A549 (cell line): ENCODE data around the gene GEN1. TPM values are rescaled to one million over a fixed set of nuclear protein-coding genes. Genes with fewer than 3 reads are reported as not detected.

ENCODE experiments used
- ATAC-seq, 2 experiments: fragments of 200-7000 bp in 1 of 2; fragments of >200 bp in 1 of 2; cut with Nextera tagmentation in 1 of 2; cut with Tn5 transposase in 1 of 2; 3 replicates each; pipeline versions ENCODE4 v1.8.0 to v1.9.1; 2018 to 2020; ENCODE audit warnings: mild to moderate bottlenecking in 1 of 2, moderate library complexity in 1 of 2
- CTCF ChIA-PET: fragments of 300-600 bp; sonication (Branson Sonifier 250); formaldehyde crosslinking; extraction: SDS; loops from one replicate; lab custom pipeline; 2021; ENCODE audit warnings: antibody characterized with exemption, inconsistent platforms; lab: Yijun Ruan, JAX
- POLR2A ChIA-PET: fragments of 350-600 bp; formaldehyde crosslinking; extraction: SDS; loops from one replicate; lab custom pipeline; 2021; ENCODE audit warnings: antibody characterized with exemption, inconsistent platforms; lab: Yijun Ruan, JAX
- DNase-seq, 2 experiments: peaks; one replicate each; pipeline versions ENCODE4 v3.0.0 to v3.0.0-alpha.2; 2011 to 2016; ENCODE audit warnings: low read depth in 1 of 2, low spot score in 1 of 2
- FAIRE-seq: peaks from 2 replicates; lab custom pipeline; 2011; peaks lifted over from hg19 to GRCh38; lab: Jason Lieb, UNC
- H3K27ac ChIP-seq, 2 experiments: fragments of >200 bp; sonication (Bioruptor Twin); formaldehyde crosslinking; 3 replicates each; pipeline ENCODE4 v1.5.1; 2016 to 2017
- H3K4me1 ChIP-seq: fragments of >200 bp; sonication (Bioruptor Twin); formaldehyde crosslinking; 3 replicates; pipeline ENCODE4 v1.6.1; 2016
- H3K4me2 ChIP-seq: fragments of >200 bp; sonication (Bioruptor Twin); formaldehyde crosslinking; 3 replicates; pipeline ENCODE4 v1.6.1; 2016
- H3K4me3 ChIP-seq: fragments of >200 bp; sonication (Bioruptor Twin); formaldehyde crosslinking; 3 replicates; pipeline ENCODE4 v1.5.1; 2016
- H3K9me3 ChIP-seq: fragments of >200 bp; sonication (Bioruptor Twin); formaldehyde crosslinking; 3 replicates; pipeline ENCODE4 v1.6.1; 2016
- BCL3 ChIP-seq: fragments of >200 bp; sonication (Bioruptor Twin); formaldehyde crosslinking; IDR thresholded peaks from 3 replicates; pipeline ENCODE4 v1.6.1; 2016
- BHLHE40 ChIP-seq: IDR thresholded peaks from 2 replicates; pipeline ENCODE4 v1.6.1; 2012; ENCODE audit warnings: low read depth, low read length, inconsistent platforms
- CEBPB ChIP-seq, 2 experiments: fragments of >200 bp in 1 of 2; sonication (Bioruptor Twin) in 1 of 2; formaldehyde crosslinking in 1 of 2; IDR thresholded peaks; 2 replicates each; pipeline ENCODE4 v1.6.1; 2012 to 2016
- CHD4 ChIP-seq: fragments of 200-600 bp; sonication (generic); IDR thresholded peaks from 2 replicates; pipeline ENCODE4 v1.6.1; 2016; ENCODE audit warnings: antibody characterized with exemption, mild to moderate bottlenecking, borderline replicate concordance
- CTCF ChIP-seq: fragments of >200 bp; sonication (Bioruptor Twin); formaldehyde crosslinking; IDR thresholded peaks from 3 replicates; pipeline ENCODE4 v1.5.1; 2016
- EHMT2 ChIP-seq: fragments of 200-600 bp; sonication (generic); IDR thresholded peaks from 2 replicates; pipeline ENCODE4 v1.6.1; 2016; ENCODE audit warnings: antibody characterized with exemption, low read depth, mild to moderate bottlenecking, moderate library complexity
- EP300 ChIP-seq, 2 experiments: fragments of >200 bp; sonication (Bioruptor Twin); formaldehyde crosslinking; IDR thresholded peaks; 2 replicates in 1 of 2; 3 replicates in 1 of 2; pipeline ENCODE4 v1.6.1; 2016 to 2017
- GATA3 ChIP-seq: IDR thresholded peaks from 2 replicates; pipeline ENCODE4 v1.6.1; 2012; ENCODE audit warnings: borderline replicate concordance
- HDAC2 ChIP-seq: fragments of 200-600 bp; sonication (generic); IDR thresholded peaks from 2 replicates; pipeline ENCODE4 v1.6.1; 2016
- HOXB5 ChIP-seq: fragments of 250-450 bp; sonication (Bioruptor Pico); IDR thresholded peaks from 2 replicates; pipeline ENCODE4 v1.5.0; 2020; ENCODE audit warnings: mild to moderate bottlenecking, moderate library complexity
- KDM5A ChIP-seq: fragments of 200-600 bp; sonication (generic); IDR thresholded peaks from 2 replicates; pipeline ENCODE4 v1.6.1; 2016; ENCODE audit warnings: antibody characterized with exemption, mild to moderate bottlenecking
- MAFK ChIP-seq: fragments of 450-650 bp; IDR thresholded peaks from 2 replicates; pipeline ENCODE4 v1.6.1; 2014; ENCODE audit not compliant: partially characterized antibody
- MAZ ChIP-seq: fragments of 150-350 bp; IDR thresholded peaks from 2 replicates; pipeline ENCODE4 v1.6.1; 2014; ENCODE audit warnings: antibody characterized with exemption, low read depth, low read length, borderline replicate concordance
- MYC ChIP-seq: IDR thresholded peaks from 2 replicates; pipeline ENCODE4 v1.6.1; 2012; ENCODE audit warnings: mild to moderate bottlenecking, inconsistent platforms, low read length, improper control_type of control experiment, borderline replicate concordance
- NR3C1 ChIP-seq: fragments of >200 bp; sonication (Bioruptor Twin); formaldehyde crosslinking; IDR thresholded peaks from 3 replicates; pipeline ENCODE4 v1.6.1; 2017
- RAD21 ChIP-seq, 2 experiments: fragments of >200 bp in 1 of 2; sonication (Bioruptor Twin) in 1 of 2; formaldehyde crosslinking in 1 of 2; IDR thresholded peaks in 1 of 2; conservative IDR thresholded peaks in 1 of 2; 2 replicates in 1 of 2; 3 replicates in 1 of 2; pipeline ENCODE4 v1.6.1; 2012 to 2018; ENCODE audit warnings: inconsistent platforms in 1 of 2
- RARB ChIP-seq: fragments of 250-450 bp; sonication (Bioruptor Pico); IDR thresholded peaks from 2 replicates; pipeline ENCODE4 v1.8.0; 2021; ENCODE audit warnings: mild to moderate bottlenecking, moderate library complexity
- SREBF2 ChIP-seq: fragments of 450-650 bp; IDR thresholded peaks from 2 replicates; pipeline ENCODE4 v1.6.1; 2014; ENCODE audit warnings: mild to moderate bottlenecking, moderate library complexity
- TFCP2L1 ChIP-seq: fragments of 250-450 bp; sonication (Bioruptor Pico); IDR thresholded peaks from 2 replicates; pipeline ENCODE4 v1.5.0; 2021; ENCODE audit warnings: mild to moderate bottlenecking
- ZFP36 ChIP-seq: fragments of 450-650 bp; IDR thresholded peaks from 2 replicates; pipeline ENCODE4 v1.6.1; 2014; ENCODE audit warnings: borderline replicate concordance; ENCODE audit not compliant: partially characterized antibody
- ZNF302 ChIP-seq: fragments of 250-450 bp; sonication (Bioruptor Pico); IDR thresholded peaks from 2 replicates; pipeline ENCODE4 v1.9.0; 2021; ENCODE audit warnings: inconsistent platforms, mild to moderate bottlenecking, moderate library complexity
- WGBS: methylation state at CpG from one replicate; pipeline ENCODE4 v1.1.6; 2017; ENCODE audit errors: missing lambda C conversion rate; 5-methylcytosine and 5-hydroxymethylcytosine counted together
- polyA plus RNA-seq, 4 experiments: library from polyadenylated mRNA; depleted of rRNA in 3 of 4; stranded (reverse); fragments of >200 nt; fragmentation: RNase III in 1 of 4; extraction: RNeasy Plus Mini Kit Qiagen cat#74134 plus additional on column Dnase treatment in 1 of 4; gene quantifications; 2 replicates in 3 of 4; 3 replicates in 1 of 4; pipeline ENCODE4 v1.2.3, GENCODE V29; 2011 to 2017
- TF ChIP-seq, protein P1 (sequence below): fragments of >200 bp; sonication (Bioruptor Twin); formaldehyde crosslinking; IDR thresholded peaks from 2 replicates; pipeline ENCODE4 v1.6.1; 2016
- TF ChIP-seq, protein P2 (sequence below): fragments of 150-350 bp; IDR thresholded peaks from 2 replicates; pipeline ENCODE4 v1.6.1; 2014; ENCODE audit warnings: low read depth, mild to moderate bottlenecking, low read length

The GEN1 gene
- polyA plus RNA-seq, 2 of the 4 experiments (the other 2 are of a cell fraction), result 16.2 to 40.7 TPM

GRCh38 chr2:17763641-17764333, 9.8 kb downstream of the GEN1 start (continued):
- no peak for TF ChIP-seq NR3C1

DNA sequence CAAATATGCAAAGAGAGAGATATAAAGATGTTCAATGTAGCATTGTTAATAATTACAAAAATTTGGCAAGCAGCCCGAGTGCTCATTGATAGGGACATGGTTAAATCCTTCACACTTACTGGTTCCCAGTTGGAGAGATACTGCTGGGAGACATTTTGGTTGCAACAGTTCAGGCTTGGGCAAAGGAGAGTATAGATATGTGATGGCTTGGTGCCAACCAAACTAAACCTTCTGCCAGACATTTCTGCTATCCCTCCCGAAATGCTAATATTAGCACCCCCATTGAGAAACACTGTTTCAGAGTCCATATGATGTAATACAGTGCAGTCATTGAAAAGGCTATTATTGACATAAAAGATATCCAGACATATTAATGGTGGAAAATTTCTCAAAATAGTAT, 11.5 kb downstream of the GEN1 start:
- CTCF ChIA-PET, result no interaction called here
- WGBS, result 67% methylated on average over 2 of the region's 2 CpGs
- POLR2A ChIA-PET, result no interaction called here
- Histone ChIP-seq H3K4me2 (peak overlapping the region; percentile 45), H3K4me1 (peaks cover 13% of the 10 kb centered on the region), H3K4me3 (no peak overlapping the region), H3K27ac (no peak overlapping the region), H3K9me3 (no peaks in the 10 kb centered on the region)
- FAIRE-seq (no peak), ATAC-seq (peak in 1 of 2 experiments; percentile 52; a peak in 3 of 6 replicates), DNase-seq (peak in 1 of 2 experiments; percentile 20)
- TF ChIP-seq CEBPB (IDR thresholded peaks at IDR 0.05), result peak in 1 of 2 experiments; percentile 32; a peak in 1 of 4 replicates
- no peak for TF ChIP-seq TFCP2L1

GRCh38 chr2:17768894-17769293, 15.0 kb downstream of the GEN1 start:
- 95% methylated on average over 4 of the region's 4 CpGs for WGBS
- CTCF ChIA-PET, result interaction anchor here (1.7 kb wide), 1 partner anchor 11 kb away, joined by 5 read pairs; no protein-coding TSS in a partner anchor

DNA sequence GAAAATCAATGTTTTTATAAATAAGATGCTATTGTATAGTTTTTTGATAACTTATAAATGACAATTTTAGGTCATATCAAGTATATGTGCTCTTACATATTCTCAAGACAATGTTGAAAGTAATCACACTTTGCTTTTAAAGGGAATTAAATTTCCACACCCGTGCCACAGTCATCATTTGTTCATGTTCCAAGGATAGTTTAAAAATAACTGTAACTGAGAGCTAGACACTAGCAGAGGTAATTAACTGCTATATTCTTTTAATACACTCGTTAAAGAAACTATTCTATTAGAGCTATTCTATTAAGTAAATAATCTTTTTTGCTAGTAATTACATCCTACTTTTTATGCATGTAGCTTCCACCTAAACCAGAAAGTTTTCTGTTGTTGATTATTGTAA, 18.0 kb downstream of the GEN1 start:
- CTCF ChIA-PET, result interaction anchor here (1.0 kb wide), 1 partner anchor 18 kb away, joined by 3 read pairs; no protein-coding TSS in a partner anchor
- H3K27ac ChIP-seq, result no peak overlapping the region
- no peak for ATAC-seq
- H3K4me2 ChIP-seq, result no peak overlapping the region
- no peak for FAIRE-seq
- no peak for DNase-seq
- H3K4me1 ChIP-seq, result no peaks in the 10 kb centered on the region
- 89% methylated on average over 2 of the region's 2 CpGs for WGBS
- H3K4me3 ChIP-seq, result no peak overlapping the region
- no peak for TF ChIP-seq ZFP36
- no peak for TF ChIP-seq MAZ
- no peak for TF ChIP-seq GATA3
- no peak for TF ChIP-seq EP300 (IDR thresholded peaks at IDR 0.05)
- TF ChIP-seq, protein P1, sequence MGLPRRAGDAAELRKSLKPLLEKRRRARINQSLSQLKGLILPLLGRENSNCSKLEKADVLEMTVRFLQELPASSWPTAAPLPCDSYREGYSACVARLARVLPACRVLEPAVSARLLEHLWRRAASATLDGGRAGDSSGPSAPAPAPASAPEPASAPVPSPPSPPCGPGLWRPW, result no peak
- no peak for TF ChIP-seq CTCF
- no peak for TF ChIP-seq ZNF302 (CRISPR knock-in tag)
- no peak for TF ChIP-seq MAFK
- TF ChIP-seq NR3C1, result no peak
- TF ChIP-seq, all 56 proteins: peak for 0
- POLR2A ChIA-PET, result no interaction called here
- H3K9me3 ChIP-seq, result no peaks in the 10 kb centered on the region

More at GRCh38 chr2:17768894-17769293, 15.0 kb downstream of the GEN1 start:
- Histone ChIP-seq H3K4me1 (peaks cover 13% of the 10 kb centered on the region), H3K4me2 (no peak overlapping the region), H3K27ac (no peak overlapping the region), H3K9me3 (no peaks in the 10 kb centered on the region), H3K4me3 (no peak overlapping the region)
- POLR2A ChIA-PET, result no interaction called here
- no peak for DNase-seq
- no peak for FAIRE-seq
- TF ChIP-seq CEBPB (IDR thresholded peaks at IDR 0.05) (0 out of 4 replicates have a peak, but pooled peaks of 1 of the 2 experiments have one; percentile 23), ZNF302 (CRISPR knock-in tag) (no peak)
- no peak for ATAC-seq

DNA sequence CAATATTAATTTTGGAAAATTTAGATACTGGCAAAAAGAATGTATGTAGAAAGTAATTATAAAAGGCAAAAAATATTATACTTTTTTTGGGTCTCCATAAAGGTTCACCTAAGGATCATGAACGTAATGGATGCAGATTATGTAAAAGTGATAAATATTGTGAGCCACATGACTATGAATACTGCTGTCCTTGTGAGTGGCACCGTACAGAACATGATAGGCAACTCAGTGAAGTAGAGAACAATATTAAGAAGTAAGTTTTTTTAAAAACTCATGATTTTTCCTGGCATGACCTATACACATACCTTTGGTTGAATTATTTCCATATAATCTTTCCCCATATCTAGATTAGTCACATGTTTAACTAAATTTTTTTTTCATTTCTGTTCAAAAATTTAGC, 18.6 kb downstream of the GEN1 start:
- Histone ChIP-seq H3K27ac (no peak overlapping the region), H3K4me3 (no peak overlapping the region), H3K9me3 (no peaks in the 10 kb centered on the region), H3K4me2 (no peak overlapping the region), H3K4me1 (no peaks in the 10 kb centered on the region)
- ChIA-PET CTCF (interaction anchor here (1.0 kb wide), 2 partner anchors 13 to 17 kb away, joined by 3 read pairs; no protein-coding TSS in a partner anchor), POLR2A (no interaction called here)
- DNase-seq (no peak), FAIRE-seq (no peak), ATAC-seq (no peak)
- WGBS, result 91% methylated on average over 2 of the region's 2 CpGs
- TF ChIP-seq RARB (no peak), KDM5A (no peak), NR3C1 (no peak), EHMT2 (no peak), HDAC2 (no peak), BHLHE40 (no peak), RAD21 (conservative IDR thresholded peaks at IDR 0.05 in 1 of 2, IDR thresholded peaks at IDR 0.05 in 1 of 2) (no peak), SREBF2 (no peak), CHD4 (no peak), BCL3 (no peak), MYC (no peak), HOXB5 (CRISPR knock-in tag) (no peak)
- TF ChIP-seq, protein P1, result no peak
- TF ChIP-seq, protein P2, sequence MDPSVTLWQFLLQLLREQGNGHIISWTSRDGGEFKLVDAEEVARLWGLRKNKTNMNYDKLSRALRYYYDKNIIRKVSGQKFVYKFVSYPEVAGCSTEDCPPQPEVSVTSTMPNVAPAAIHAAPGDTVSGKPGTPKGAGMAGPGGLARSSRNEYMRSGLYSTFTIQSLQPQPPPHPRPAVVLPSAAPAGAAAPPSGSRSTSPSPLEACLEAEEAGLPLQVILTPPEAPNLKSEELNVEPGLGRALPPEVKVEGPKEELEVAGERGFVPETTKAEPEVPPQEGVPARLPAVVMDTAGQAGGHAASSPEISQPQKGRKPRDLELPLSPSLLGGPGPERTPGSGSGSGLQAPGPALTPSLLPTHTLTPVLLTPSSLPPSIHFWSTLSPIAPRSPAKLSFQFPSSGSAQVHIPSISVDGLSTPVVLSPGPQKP, result no peak
